ENCODE results near the gene YIF1A.

Gene YIF1A

DNA sequence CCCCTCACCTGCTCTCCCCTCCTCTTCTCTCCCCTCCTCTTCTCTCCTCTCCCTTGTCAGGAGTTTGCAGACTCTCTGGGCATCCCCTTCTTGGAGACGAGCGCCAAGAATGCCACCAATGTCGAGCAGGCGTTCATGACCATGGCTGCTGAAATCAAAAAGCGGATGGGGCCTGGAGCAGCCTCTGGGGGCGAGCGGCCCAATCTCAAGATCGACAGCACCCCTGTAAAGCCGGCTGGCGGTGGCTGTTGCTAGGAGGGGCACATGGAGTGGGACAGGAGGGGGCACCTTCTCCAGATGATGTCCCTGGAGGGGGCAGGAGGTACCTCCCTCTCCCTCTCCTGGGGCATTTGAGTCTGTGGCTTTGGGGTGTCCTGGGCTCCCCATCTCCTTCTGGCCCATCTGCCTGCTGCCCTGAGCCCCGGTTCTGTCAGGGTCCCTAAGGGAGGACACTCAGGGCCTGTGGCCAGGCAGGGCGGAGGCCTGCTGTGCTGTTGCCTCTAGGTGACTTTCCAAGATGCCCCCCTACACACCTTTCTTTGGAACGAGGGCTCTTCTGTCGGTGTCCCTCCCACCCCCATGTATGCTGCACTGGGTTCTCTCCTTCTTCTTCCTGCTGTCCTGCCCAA lies 12.8 kb downstream of the YIF1A start:
- H3K27ac Mint-ChIP-seq: no peak overlapping the region
- H3K9me3 Mint-ChIP-seq: no peaks in the 10 kb centered on the region
- no peak for TF ChIP-seq CTCF (IDR thresholded peaks at IDR 0.05; ENCODE audit: unreplicated experiment in 3 of 3)
- H3K4me3 Mint-ChIP-seq: no peak overlapping the region
- peaks cover 31% of the 10 kb centered on the region for H3K4me1 Mint-ChIP-seq
- peaks cover 4% of the 10 kb centered on the region for H3K27me3 Mint-ChIP-seq (ENCODE audit: low read depth)
- H3K36me3 Mint-ChIP-seq (ENCODE audit: low read depth): peaks cover 37% of the 10 kb centered on the region

DNA sequence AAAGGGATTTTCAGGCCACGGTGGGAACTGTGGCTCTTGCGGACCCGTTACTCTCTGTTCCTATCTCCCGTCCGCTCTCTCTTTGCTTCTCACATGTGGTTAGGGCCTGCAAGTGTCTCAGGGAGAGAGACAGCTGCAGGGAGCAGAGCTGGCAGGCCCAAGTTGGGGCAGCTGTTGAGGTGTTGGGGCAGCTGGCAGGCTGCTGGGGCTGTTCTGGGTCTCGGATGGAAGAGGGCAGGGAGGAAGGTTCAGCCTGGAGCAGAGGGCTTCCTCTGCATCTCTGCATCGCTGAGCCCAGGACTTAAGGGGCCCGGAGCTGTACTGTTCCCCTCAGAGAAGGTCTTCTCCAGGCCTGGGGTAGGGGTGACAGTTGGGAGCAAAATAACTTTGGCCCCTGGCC lies 13.5 kb downstream of the YIF1A start:
- H3K4me3 Mint-ChIP-seq: peak overlapping the region in 2 of 3 experiments; percentile 50 to 62
- no peak for TF ChIP-seq CTCF (IDR thresholded peaks at IDR 0.05; ENCODE audit: unreplicated experiment in 3 of 3)
- H3K9me3 Mint-ChIP-seq: no peaks in the 10 kb centered on the region
- H3K36me3 Mint-ChIP-seq (ENCODE audit: low read depth): peaks cover 41% of the 10 kb centered on the region
- peak overlapping the region in 2 of 3 experiments; percentile 19 to 44 for H3K27ac Mint-ChIP-seq
- peaks cover 28% of the 10 kb centered on the region for H3K4me1 Mint-ChIP-seq
- H3K27me3 Mint-ChIP-seq (ENCODE audit: low read depth): peaks cover 4% of the 10 kb centered on the region

GRCh38 chr11:66274219-66274618 lies 14.7 kb downstream of the YIF1A start:
- Mint-ChIP-seq H3K27me3 (ENCODE audit: low read depth) (no peaks in the 10 kb centered on the region), H3K9me3 (no peaks in the 10 kb centered on the region), H3K36me3 (ENCODE audit: low read depth) (peaks cover 41% of the 10 kb centered on the region), H3K4me1 (peaks cover 22% of the 10 kb centered on the region), H3K27ac (no peak overlapping the region), H3K4me3 (peak overlapping the region in 1 of 3 experiments; percentile 11)
- TF ChIP-seq CTCF (IDR thresholded peaks at IDR 0.05; ENCODE audit: unreplicated experiment in 3 of 3): no peak

- no peak for TF ChIP-seq CTCF (IDR thresholded peaks at IDR 0.05; ENCODE audit: unreplicated experiment in 3 of 3)
- peaks cover 28% of the 10 kb centered on the region for H3K4me1 Mint-ChIP-seq
- no peaks in the 10 kb centered on the region for H3K9me3 Mint-ChIP-seq
- peaks cover 41% of the 10 kb centered on the region for H3K36me3 Mint-ChIP-seq (ENCODE audit: low read depth)
- H3K4me3 Mint-ChIP-seq: peak overlapping the region; percentile 29 to 58 (median 46)
- no peak overlapping the region for H3K27ac Mint-ChIP-seq
- no peaks in the 10 kb centered on the region for H3K27me3 Mint-ChIP-seq (ENCODE audit: low read depth)
Measured at GRCh38 chr11:66272596-66272995, 16.3 kb downstream of the YIF1A start.

DNA sequence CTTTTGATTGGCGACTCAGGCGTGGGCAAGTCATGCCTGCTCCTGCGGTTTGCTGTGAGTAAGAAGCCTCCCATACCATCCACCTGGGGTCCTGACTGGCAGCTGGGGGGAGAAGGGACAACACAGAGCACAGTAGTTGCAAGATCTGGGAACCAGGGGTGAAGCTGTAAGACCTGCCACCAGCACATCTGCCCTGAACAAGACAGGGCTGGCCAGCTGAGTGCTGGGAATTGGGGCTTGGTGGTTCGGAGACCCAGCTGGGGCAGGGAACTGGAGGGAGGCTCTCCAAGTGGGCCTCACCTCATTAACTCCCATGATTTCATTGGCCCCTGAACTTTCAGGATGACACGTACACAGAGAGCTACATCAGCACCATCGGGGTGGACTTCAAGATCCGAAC lies 17.1 kb downstream of the YIF1A start:
- TF ChIP-seq CTCF (IDR thresholded peaks at IDR 0.05; ENCODE audit: unreplicated experiment in 3 of 3): no peak
- Mint-ChIP-seq H3K4me3 (peak overlapping the region; percentile 40 to 59 (median 47)), H3K9me3 (no peaks in the 10 kb centered on the region), H3K4me1 (peaks cover 33% of the 10 kb centered on the region), H3K27me3 (ENCODE audit: low read depth) (no peaks in the 10 kb centered on the region), H3K36me3 (ENCODE audit: low read depth) (peaks cover 41% of the 10 kb centered on the region), H3K27ac (no peak overlapping the region)
